H1 (cell line): Measurements from ENCODE around the gene EDC3. TPM values are rescaled to one million over a fixed set of nuclear protein-coding genes. Genes with fewer than 3 reads are reported as not detected.

Experiments
- CTCF ChIA-PET: fragments of 300-600 bp; sonication (Branson Sonifier 250); formaldehyde crosslinking; loops from one replicate; lab custom pipeline; 2021; ENCODE audit not compliant: partially characterized antibody; lab: Charles Lee
- POLR2A ChIA-PET: fragments of 300-600 bp; sonication (Branson Sonifier 250); formaldehyde crosslinking; loops from one replicate; lab custom pipeline; 2021; ENCODE audit warnings: inconsistent platforms; ENCODE audit not compliant: partially characterized antibody; lab: Charles Lee
- DNase-seq, 2 experiments: peaks; one replicate each; pipeline versions ENCODE4 v3.0.0 to v3.0.0-alpha.2; 2010 to 2022; ENCODE audit warnings: low spot score in 2 of 2, low read depth in 1 of 2, mixed read lengths in 1 of 2
- FAIRE-seq: peaks from 2 replicates; lab custom pipeline; 2011; peaks lifted over from hg19 to GRCh38; lab: Jason Lieb, UNC
- H2AFZ ChIP-seq: 2 replicates; pipeline ENCODE4 v1.8.1; 2012; ENCODE audit warnings: low read length, inconsistent platforms
- H2AK5ac ChIP-seq: 2 replicates; pipeline ENCODE4 v1.6.1; 2013; ENCODE audit warnings: low read depth, low read length
- H2BK120ac ChIP-seq: replicated peaks from 2 replicates; pipeline ENCODE3; 2013; ENCODE audit warnings: low read depth, low read length, inconsistent platforms
- H2BK12ac ChIP-seq: 2 replicates; pipeline ENCODE4 v1.6.1; 2013; ENCODE audit warnings: low read depth, low read length
- H2BK15ac ChIP-seq: 2 replicates; pipeline ENCODE4 v1.6.1; 2013; ENCODE audit warnings: low read length
- H2BK20ac ChIP-seq: 2 replicates; pipeline ENCODE4 v1.6.1; 2013; ENCODE audit warnings: low read length
- H2BK5ac ChIP-seq: 2 replicates; pipeline ENCODE4 v1.6.1; 2013; ENCODE audit warnings: low read depth, low read length
- H3K14ac ChIP-seq: 2 replicates; pipeline ENCODE4 v1.6.1; 2013; ENCODE audit warnings: inconsistent platforms; ENCODE audit not compliant: insufficient read length
- H3K18ac ChIP-seq: 2 replicates; pipeline ENCODE4 v1.6.1; 2013; ENCODE audit warnings: low read length; ENCODE audit errors: extremely low read depth
- H3K23ac ChIP-seq: 2 replicates; pipeline ENCODE4 v1.6.1; 2013; ENCODE audit warnings: inconsistent platforms; ENCODE audit not compliant: insufficient read length
- H3K23me2 ChIP-seq: 2 replicates; pipeline ENCODE4 v1.6.1; 2013; ENCODE audit warnings: low read depth, low read length
- H3K27ac ChIP-seq: 2 replicates; pipeline ENCODE4 v1.6.1; 2011; ENCODE audit warnings: low read depth, low read length, inconsistent platforms
- H3K27me3 ChIP-seq, 4 experiments: replicated peaks in 1 of 4; 1 replicate in 1 of 4; 2 replicates in 3 of 4; pipeline versions ENCODE4 v1.6.1 to v1.8.1; 2011 to 2013; ENCODE audit warnings: low read length in 3 of 4, mild to moderate bottlenecking in 3 of 4, inconsistent platforms in 2 of 4, mixed read lengths in 2 of 4, moderate library complexity in 1 of 4; ENCODE audit not compliant: control insufficient read depth in 3 of 4, insufficient read depth in 3 of 4; ENCODE audit errors: extremely low read depth in 1 of 4
- H3K36me3 ChIP-seq, 4 experiments: 2 replicates each; pipeline versions ENCODE4 v1.6.1 to v1.8.1; 2011 to 2013; ENCODE audit warnings: mild to moderate bottlenecking in 4 of 4, low read length in 3 of 4, moderate library complexity in 2 of 4, control low read depth in 1 of 4, inconsistent platforms in 1 of 4; ENCODE audit not compliant: insufficient read depth in 4 of 4, control insufficient read depth in 2 of 4
- H3K4ac ChIP-seq: replicated peaks from 2 replicates; pipeline ENCODE3; 2013; ENCODE audit warnings: low read length, low read depth, mixed read lengths, inconsistent platforms; ENCODE audit not compliant: insufficient read length
- H3K4me1 ChIP-seq, 4 experiments: replicated peaks in 1 of 4; 1 replicate in 1 of 4; 2 replicates in 3 of 4; pipeline versions ENCODE4 v1.6.1 to v1.8.1; 2011 to 2013; ENCODE audit warnings: low read length in 3 of 4, inconsistent platforms in 2 of 4, mixed read lengths in 1 of 4; ENCODE audit not compliant: insufficient read depth in 4 of 4, control insufficient read depth in 3 of 4
- H3K4me2 ChIP-seq, 2 experiments: 2 replicates each; pipeline versions ENCODE4 v1.6.1 to v1.8.1; 2011 to 2013; ENCODE audit warnings: low read depth in 2 of 2, low read length in 2 of 2, control low read depth in 1 of 2, inconsistent platforms in 1 of 2, mild to moderate bottlenecking in 1 of 2; ENCODE audit not compliant: insufficient read depth in 1 of 2
- H3K4me3 ChIP-seq, 4 experiments: fragments of 200-600, 300-600 bp in 1 of 4; sonication (generic), shearing (Covaris generic), sonication (Bioruptor Twin) in 1 of 4; 2 replicates each; pipeline versions ENCODE4 v1.5.1 to v1.8.1; 2011 to 2016; ENCODE audit warnings: low read length in 4 of 4, low read depth in 3 of 4, control low read depth in 2 of 4, inconsistent platforms in 2 of 4, mild to moderate bottlenecking in 2 of 4, mixed read lengths in 1 of 4, moderate library complexity in 1 of 4; ENCODE audit not compliant: insufficient read depth in 2 of 4; ENCODE audit errors: extremely low read depth in 1 of 4
- H3K56ac ChIP-seq: replicated peaks from 2 replicates; pipeline ENCODE3; 2013; ENCODE audit warnings: low read depth, mild to moderate bottlenecking, mixed read lengths, low read length, inconsistent platforms; ENCODE audit not compliant: insufficient read length
- H3K79me1 ChIP-seq: 2 replicates; pipeline ENCODE4 v1.6.1; 2013; ENCODE audit warnings: low read depth, low read length, control low read depth
- H3K79me2 ChIP-seq, 2 experiments: 2 replicates each; pipeline versions ENCODE4 v1.6.1 to v1.8.1; 2012 to 2013; ENCODE audit warnings: low read length in 2 of 2, mild to moderate bottlenecking in 2 of 2, inconsistent platforms in 1 of 2; ENCODE audit not compliant: insufficient read depth in 2 of 2, control insufficient read depth in 1 of 2
- H3K9ac ChIP-seq, 4 experiments: replicated peaks in 1 of 4; 1 replicate in 1 of 4; 2 replicates in 3 of 4; pipeline versions ENCODE4 v1.6.1 to v1.8.1; 2011 to 2013; ENCODE audit warnings: low read depth in 3 of 4, low read length in 3 of 4, control low read depth in 2 of 4, mild to moderate bottlenecking in 2 of 4, moderate library complexity in 2 of 4, inconsistent platforms in 1 of 4; ENCODE audit errors: extremely low read depth in 1 of 4
- H3K9me3 ChIP-seq, 2 experiments: 2 replicates each; pipeline versions ENCODE4 v1.6.1 to v1.8.1; 2012 to 2013; ENCODE audit warnings: mild to moderate bottlenecking in 2 of 2, moderate library complexity in 2 of 2, control low read depth in 1 of 2, inconsistent platforms in 1 of 2, low read depth in 1 of 2, low read length in 1 of 2, mixed read lengths in 1 of 2; ENCODE audit not compliant: insufficient read depth in 2 of 2
- H4K20me1 ChIP-seq, 2 experiments: replicated peaks in 1 of 2; 2 replicates each; pipeline versions ENCODE3 to v1.8.1; 2011 to 2013; ENCODE audit warnings: inconsistent platforms in 2 of 2, low read length in 2 of 2, mild to moderate bottlenecking in 1 of 2; ENCODE audit not compliant: insufficient read depth in 2 of 2, control insufficient read depth in 1 of 2
- H4K5ac ChIP-seq: 2 replicates; pipeline ENCODE4 v1.6.1; 2013; ENCODE audit warnings: low read length, low read depth, mixed read lengths, inconsistent platforms; ENCODE audit not compliant: insufficient read length
- H4K8ac ChIP-seq: 2 replicates; pipeline ENCODE4 v1.8.0; 2013; ENCODE audit warnings: mild to moderate bottlenecking, moderate library complexity, low read length, inconsistent platforms; ENCODE audit not compliant: insufficient read depth; ENCODE audit errors: extremely low read depth
- H4K91ac ChIP-seq: replicated peaks from 2 replicates; pipeline ENCODE3; 2013; ENCODE audit warnings: low read length, mixed read lengths, inconsistent platforms; ENCODE audit not compliant: insufficient read length
- HDAC6 ChIP-seq: IDR thresholded peaks from one replicate; pipeline ENCODE4 v1.7.1; 2012; ENCODE audit warnings: low read depth, mild to moderate bottlenecking, inconsistent platforms, low read length, moderate library complexity
- POLR2AphosphoS5 ChIP-seq: IDR thresholded peaks from 2 replicates; pipeline ENCODE4 v1.6.1; 2011; ENCODE audit warnings: low read depth, low read length
- WGBS, 2 experiments: shearing (Covaris generic) in 1 of 2; methylation state at CpG; one replicate each; pipeline versions ENCODE4 v1.1.6 to v1.1.7; 2013 to 2015; ENCODE audit warnings: low lambda C conversion rate in 2 of 2, mixed read lengths in 2 of 2, inconsistent platforms in 1 of 2, low coverage in 1 of 2, missing lambda C conversion rate in 1 of 2; ENCODE audit not compliant: insufficient replicate concordance in 2 of 2, insufficient coverage in 1 of 2, insufficient read length in 1 of 2; ENCODE audit errors: extremely low coverage in 1 of 2, missing lambda C conversion rate in 1 of 2; 5-methylcytosine and 5-hydroxymethylcytosine counted together
- polyA plus RNA-seq, 7 experiments: library from polyadenylated mRNA; depleted of rRNA in 3 of 7; stranded (reverse) in 5 of 7; unstranded in 2 of 7; fragments of >200 nt in 5 of 7; fragments of 200-250 nt in 2 of 7; gene quantifications; 1 replicate in 5 of 7; 2 replicates in 1 of 7; 4 replicates in 1 of 7; pipeline versions ENCODE4 v1.2.1 to v1.2.3, GENCODE V29; 2011 to 2013; ENCODE audit warnings: missing spikeins in 2 of 7, mixed read lengths in 2 of 7
- total RNA-seq: library from RNA; stranded (reverse); fragmentation: NEBNext Ultra II Directional; extraction: Animal tissue kit (Norgen Biotek cat#: 25700); gene quantifications from 2 replicates; pipeline ENCODE4 v1.2.1, GENCODE V29; 2021

The EDC3 gene
- total and polyA plus RNA-seq, 2 of the 8 experiments (the other 6 are each of a cell fraction or from before 2014, with no cell fraction given): 45.0 to 50.8 TPM

DNA sequence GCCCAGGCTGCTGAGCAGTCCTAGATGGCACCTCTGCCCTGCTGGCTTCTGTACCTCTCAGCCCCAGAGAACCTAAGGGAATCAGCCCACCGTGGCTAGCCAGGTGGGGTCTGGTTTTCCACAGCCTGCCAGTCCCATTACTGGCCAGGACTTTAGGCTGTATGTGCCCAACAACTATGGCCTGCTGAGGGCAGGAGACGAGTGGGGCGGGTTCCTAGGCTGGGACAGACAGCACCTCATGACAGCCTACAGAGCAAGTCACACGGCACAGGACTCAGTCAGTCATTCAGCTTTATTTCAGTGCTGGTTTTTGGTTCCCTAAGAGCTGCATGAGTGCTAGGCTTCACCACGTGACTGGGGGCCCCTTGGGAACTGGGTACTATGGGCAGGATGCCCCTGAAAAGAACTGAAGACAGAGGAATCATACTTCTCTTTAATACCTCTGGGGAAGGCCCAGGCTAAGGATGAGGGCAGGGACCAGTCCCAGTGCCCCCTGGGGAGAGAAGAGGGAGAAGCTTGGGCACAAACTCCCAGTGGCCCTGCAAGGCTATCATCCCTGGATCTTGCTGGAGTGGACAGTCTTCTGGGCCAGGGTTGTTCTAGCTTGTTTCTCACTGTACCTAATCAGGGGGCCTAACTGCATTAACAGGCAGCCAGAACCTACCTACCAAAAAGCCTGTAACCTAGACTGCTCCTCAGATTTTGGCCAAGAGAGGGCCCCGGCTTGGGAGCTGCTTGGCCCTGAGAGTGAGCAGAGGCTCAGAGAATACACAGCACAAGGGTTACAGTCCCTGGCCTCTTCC, 65.3 kb downstream of the EDC3 start:
- no peak for FAIRE-seq

More for the DNA sequence above, 65.3 kb downstream of the EDC3 start:
- Histone ChIP-seq H3K36me3 (peaks cover 33 to 56% (median 41%) of the 10 kb centered on the region in 4 experiments), H4K8ac (peak overlapping the region; percentile 47; the same call in 1 of the 2 replicates), H2AFZ (no peak overlapping the region), H3K9me3 (no peaks in the 10 kb centered on the region), H3K18ac (no peak overlapping the region), H3K27me3 (no peaks in the 10 kb centered on the region), H4K91ac (no peak overlapping the region), H2BK120ac (no peak overlapping the region), H2BK5ac (no peak overlapping the region), H4K20me1 (peaks cover 11 to 32% of the 10 kb centered on the region in 2 experiments), H3K4me3 (no peak overlapping the region), H3K56ac (no peak overlapping the region), H3K23ac (no peak overlapping the region), H3K79me2 (no peaks in the 10 kb centered on the region), H2BK15ac (no peak overlapping the region), H3K27ac (no peak overlapping the region), H3K4me2 (no peak overlapping the region), H3K4me1 (no peaks in the 10 kb centered on the region), H4K5ac (no peak overlapping the region), H2BK20ac (no peak overlapping the region), H2BK12ac (no peak overlapping the region), H3K4ac (no peak overlapping the region), H3K14ac (no peak overlapping the region), H3K23me2 (no peaks in the 10 kb centered on the region), H2AK5ac (no peak overlapping the region), H3K9ac (no peak overlapping the region), H3K79me1 (no peaks in the 10 kb centered on the region; the same call in 1 of the 2 replicates)
- CTCF ChIA-PET: interaction anchor here (0.8 to 37.5 kb wide), 20 partner anchors 7 to 257 kb away, joined by 3 to 1439 read pairs (median 6); partner anchors contain the start of genes CLK3, CSK and CYP1A2
- TF ChIP-seq POLR2AphosphoS5 (peak; percentile 30; the same call in 1 of the 2 replicates), HDAC6 (no peak)
- DNase-seq: no peak
- WGBS, 2 experiments: 85% methylated on average over 6 of the region's 6 CpGs; no CpG with 5 or more reads in 1 of the 2 experiments
- POLR2A ChIA-PET: interaction anchor here (0.5 to 8.4 kb wide), 8 partner anchors 9 to 153 kb away, joined by 3 to 81 read pairs (median 4); partner anchors contain the start of gene CLK3
